GM12874 (cell line): Measurements from ENCODE around the gene NAT10.

Experiments used
- TF ChIP-seq, protein P1 (sequence below): IDR thresholded peaks from 2 replicates; pipeline ENCODE4 v1.5.1; 2011; ENCODE audit warnings: low read depth, mild to moderate bottlenecking, control low read depth, low read length, moderate library complexity; ENCODE audit not compliant: insufficient read depth

Gene NAT10

DNA sequence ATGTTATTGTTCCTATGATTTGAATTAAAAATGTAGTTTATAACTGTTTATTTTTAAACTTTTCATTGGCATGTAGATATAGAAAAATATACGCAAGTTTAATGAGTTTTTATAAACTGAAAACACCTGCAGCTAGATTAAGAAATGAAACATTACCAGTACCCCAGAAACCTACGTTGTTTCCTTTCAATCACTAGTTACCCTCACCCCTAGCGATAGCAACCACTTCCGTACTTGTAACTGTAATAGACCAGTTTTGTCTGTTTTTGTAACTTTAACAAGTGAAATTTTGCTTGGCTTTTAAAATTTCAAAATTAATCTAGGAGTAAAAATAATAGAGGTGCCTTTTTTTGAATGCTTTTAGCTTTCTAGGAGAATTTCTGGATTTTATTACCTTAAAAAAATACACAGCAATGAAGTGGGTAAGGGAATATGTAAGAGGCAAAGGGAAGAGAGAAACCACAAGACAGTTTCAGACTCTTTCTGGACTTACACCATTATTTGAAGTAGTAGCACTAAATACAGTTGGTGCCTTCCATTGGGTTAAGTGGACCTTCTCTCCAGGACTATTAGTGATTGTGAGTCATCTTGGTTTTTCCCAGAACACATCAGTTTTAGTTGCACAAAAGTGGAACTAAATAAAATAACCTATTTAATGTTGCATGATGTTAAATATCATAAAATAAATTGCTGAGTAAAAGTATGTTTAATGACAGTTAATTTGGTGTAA, 18.7 kb upstream of the NAT10 start:
- TF ChIP-seq, protein P1, sequence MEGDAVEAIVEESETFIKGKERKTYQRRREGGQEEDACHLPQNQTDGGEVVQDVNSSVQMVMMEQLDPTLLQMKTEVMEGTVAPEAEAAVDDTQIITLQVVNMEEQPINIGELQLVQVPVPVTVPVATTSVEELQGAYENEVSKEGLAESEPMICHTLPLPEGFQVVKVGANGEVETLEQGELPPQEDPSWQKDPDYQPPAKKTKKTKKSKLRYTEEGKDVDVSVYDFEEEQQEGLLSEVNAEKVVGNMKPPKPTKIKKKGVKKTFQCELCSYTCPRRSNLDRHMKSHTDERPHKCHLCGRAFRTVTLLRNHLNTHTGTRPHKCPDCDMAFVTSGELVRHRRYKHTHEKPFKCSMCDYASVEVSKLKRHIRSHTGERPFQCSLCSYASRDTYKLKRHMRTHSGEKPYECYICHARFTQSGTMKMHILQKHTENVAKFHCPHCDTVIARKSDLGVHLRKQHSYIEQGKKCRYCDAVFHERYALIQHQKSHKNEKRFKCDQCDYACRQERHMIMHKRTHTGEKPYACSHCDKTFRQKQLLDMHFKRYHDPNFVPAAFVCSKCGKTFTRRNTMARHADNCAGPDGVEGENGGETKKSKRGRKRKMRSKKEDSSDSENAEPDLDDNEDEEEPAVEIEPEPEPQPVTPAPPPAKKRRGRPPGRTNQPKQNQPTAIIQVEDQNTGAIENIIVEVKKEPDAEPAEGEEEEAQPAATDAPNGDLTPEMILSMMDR, result no peak

DNA sequence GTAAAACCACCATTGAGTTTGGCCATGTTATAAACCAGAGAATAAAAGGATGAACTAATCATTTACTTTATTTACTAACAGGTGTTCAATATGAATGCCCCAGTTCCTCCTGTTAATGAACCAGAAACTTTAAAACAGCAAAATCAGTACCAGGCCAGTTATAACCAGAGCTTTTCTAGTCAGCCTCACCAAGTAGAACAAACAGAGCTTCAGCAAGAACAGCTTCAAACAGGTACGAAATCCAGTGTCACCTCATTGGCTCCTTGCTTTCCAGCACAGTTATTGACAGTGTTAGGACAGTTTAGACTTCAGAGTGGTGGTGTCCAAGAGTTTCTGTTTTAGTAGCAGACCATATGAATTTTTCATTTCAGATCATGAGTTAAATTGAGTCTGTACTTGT, 13.6 kb upstream of the NAT10 start:
- TF ChIP-seq, protein P1, result no peak

DNA sequence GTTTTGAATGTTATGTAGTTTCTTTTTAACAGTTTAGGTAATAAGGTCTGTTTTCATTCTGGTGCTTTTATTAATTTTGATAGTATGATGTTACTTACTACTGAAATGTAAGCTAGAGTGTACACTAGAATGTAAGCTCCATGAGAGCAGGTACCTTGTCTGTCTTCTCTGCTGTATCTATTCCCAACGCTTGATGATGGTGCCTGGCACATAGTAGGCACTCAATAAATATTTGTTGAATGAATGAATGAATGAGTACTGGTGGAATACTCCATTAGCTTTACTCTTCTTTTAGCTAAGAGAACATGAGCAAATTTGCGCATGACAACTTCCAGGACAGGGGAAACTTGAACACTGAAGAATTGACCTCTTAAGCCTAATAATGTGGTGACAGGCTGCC, 6.6 kb upstream of the NAT10 start:
- TF ChIP-seq, protein P1, result no peak

DNA sequence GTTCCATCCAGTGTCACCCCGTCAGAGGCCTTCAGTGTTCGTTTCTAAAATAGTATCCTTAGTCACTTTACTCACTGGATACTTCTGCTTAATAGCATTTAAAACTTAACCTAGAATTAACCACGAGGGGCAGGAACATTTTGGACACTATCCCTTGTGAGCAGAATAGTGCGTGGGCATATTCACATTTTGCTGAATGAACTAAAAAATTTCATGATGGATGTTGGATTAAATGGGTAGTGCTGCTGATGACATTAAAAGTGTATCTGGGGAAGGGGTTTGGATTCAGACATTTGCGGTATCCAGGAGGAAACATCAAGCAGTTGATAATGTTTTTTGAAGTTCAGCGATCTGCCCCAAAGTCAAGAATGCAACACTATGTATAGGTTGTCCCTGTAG, 750 bp upstream of the NAT10 start:
- TF ChIP-seq, protein P1, result no peak

DNA sequence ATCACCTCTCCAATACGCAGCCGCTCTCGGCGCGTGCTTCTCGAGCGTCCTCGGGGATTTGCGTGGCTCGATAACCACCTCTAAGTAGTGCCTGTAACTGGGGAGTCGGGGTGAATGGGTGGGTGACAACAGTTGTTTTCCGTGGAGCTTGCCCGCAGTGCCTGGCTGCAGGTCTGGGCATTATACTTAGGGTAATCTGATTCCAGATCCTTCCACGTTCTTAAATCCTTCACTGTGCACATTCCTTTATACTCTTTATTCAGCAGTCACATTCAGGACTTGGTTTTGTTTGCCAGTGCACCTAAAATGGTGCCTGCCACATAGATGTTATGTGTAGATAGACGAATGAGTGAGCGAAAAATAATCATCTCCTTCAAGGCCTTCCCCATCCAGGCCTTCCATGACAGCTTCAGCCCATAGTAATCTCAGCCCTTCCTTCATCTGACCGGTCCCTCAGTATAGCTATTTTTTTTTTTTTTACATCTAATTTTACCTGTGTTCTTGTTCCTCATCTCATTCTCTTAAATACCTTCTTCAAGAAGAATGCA, 602 bp downstream of the NAT10 start:
- TF ChIP-seq, protein P1, result no peak

DNA sequence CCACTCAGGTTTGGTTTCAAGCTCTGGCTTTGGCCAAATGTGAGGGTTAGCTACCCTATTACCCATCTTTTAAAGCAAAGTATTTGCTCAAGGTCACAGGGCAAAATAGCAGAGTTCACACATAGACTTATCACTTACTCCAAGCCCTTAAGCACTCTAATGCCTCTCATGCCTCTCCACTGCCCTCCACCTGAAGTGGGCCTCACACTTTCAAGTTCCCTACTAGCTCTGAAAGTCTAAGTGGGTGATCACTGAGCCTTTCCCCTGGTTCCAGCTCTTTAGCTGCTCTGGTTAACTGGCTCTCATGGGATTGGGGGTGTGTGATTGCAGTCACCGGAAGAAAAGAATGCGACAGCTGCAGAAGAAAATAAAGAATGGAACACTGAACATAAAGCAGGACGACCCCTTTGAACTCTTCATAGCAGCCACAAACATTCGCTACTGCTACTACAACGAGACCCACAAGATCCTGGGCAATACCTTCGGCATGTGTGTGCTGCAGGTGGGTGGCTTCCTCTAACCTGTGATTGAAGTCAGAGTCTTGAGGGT, 6.4 kb downstream of the NAT10 start:
- TF ChIP-seq, protein P1, result no peak

DNA sequence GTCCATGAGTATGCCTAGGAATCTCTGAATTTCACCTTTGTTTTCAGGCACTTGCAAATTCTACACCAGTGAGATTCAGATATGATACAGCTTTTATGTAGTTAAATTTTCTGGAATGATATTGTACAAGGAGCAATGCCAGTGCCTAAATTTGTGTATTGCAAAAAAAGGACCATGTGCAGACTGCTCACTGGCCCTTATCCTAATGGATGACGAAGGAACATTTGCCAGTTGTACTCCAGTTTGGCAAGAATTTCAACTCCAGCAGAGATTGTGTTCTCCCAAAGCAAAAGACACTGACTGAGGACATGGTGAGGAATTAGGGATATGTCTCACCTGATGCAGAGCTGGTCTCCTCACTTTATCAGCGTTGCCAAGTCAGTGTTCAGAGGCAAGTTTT, 8.6 kb downstream of the NAT10 start:
- TF ChIP-seq, protein P1, result no peak
